ENCODE results near the gene TRMT11.
"Not testable (repeated sequence)": the region's sequence is repeated elsewhere in the genome, so short reads cannot be mapped to it uniquely, and the experiment has no call there.

TRMT11 gene

GRCh38 chr6:125963817-125964216, 22.5 kb upstream of the TRMT11 start:
- Histone ChIP-seq H3K4me3 (ENCODE audit: low read length) (no peak overlapping the region), H3K9me3 (ENCODE audit: low read length) (peaks cover 2% of the 10 kb centered on the region), H3K4me1 (ENCODE audit: insufficient read depth, low read length) (no peaks in the 10 kb centered on the region)

DNA sequence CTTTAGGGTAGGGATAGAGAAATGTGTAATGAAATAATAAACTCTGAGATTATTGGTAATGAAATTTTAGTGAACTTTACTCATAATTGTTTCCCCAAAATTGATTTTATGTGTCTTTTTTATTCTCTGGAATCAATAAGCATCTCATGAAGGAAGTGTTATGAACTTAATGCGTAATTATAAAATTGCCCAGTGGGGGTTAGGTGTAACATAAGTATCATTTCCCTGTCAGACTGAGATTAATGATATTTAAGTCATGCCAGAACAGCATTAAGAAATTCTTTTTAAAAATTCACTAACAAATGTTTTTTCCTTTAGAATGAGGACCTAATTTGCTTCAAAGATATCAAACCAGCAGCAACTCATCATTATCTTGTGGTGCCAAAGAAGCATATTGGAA, 19.8 kb upstream of the TRMT11 start:
- Histone ChIP-seq H3K4me3 (ENCODE audit: low read length) (no peak overlapping the region), H2AFZ (ENCODE audit: low read depth, low read length) (no peak overlapping the region), H3K4me1 (ENCODE audit: insufficient read depth, low read length) (no peaks in the 10 kb centered on the region), H3K9me3 (ENCODE audit: low read length) (peaks cover 2% of the 10 kb centered on the region), H3K36me3 (ENCODE audit: insufficient read depth, low read length) (peaks cover 20% of the 10 kb centered on the region), H3K27me3 (ENCODE audit: insufficient read depth, low read length) (no peaks in the 10 kb centered on the region)

More at GRCh38 chr6:125963817-125964216, 22.5 kb upstream of the TRMT11 start:
- Histone ChIP-seq H3K36me3 (ENCODE audit: insufficient read depth, low read length) (peaks cover 17% of the 10 kb centered on the region), H3K27me3 (ENCODE audit: insufficient read depth, low read length) (no peaks in the 10 kb centered on the region), H2AFZ (ENCODE audit: low read depth, low read length) (no peak overlapping the region)

GRCh38 chr6:125968493-125968892, 17.8 kb upstream of the TRMT11 start:
- H3K27me3 ChIP-seq (ENCODE audit: insufficient read depth, low read length), result no peaks in the 10 kb centered on the region
- H3K36me3 ChIP-seq (ENCODE audit: insufficient read depth, low read length), result peaks cover 22% of the 10 kb centered on the region
- peaks cover 2% of the 10 kb centered on the region for H3K9me3 ChIP-seq (ENCODE audit: low read length)
- no peaks in the 10 kb centered on the region for H3K4me1 ChIP-seq (ENCODE audit: insufficient read depth, low read length)
- H2AFZ ChIP-seq (ENCODE audit: low read depth, low read length), result no peak overlapping the region
- H3K4me3 ChIP-seq (ENCODE audit: low read length), result no peak overlapping the region

GRCh38 chr6:125970760-125971159, 15.6 kb upstream of the TRMT11 start:
- Histone ChIP-seq H3K27me3 (ENCODE audit: insufficient read depth, low read length) (no peaks in the 10 kb centered on the region), H3K36me3 (ENCODE audit: insufficient read depth, low read length) (peaks cover 26% of the 10 kb centered on the region), H2AFZ (ENCODE audit: low read depth, low read length) (no peak overlapping the region), H3K4me1 (ENCODE audit: insufficient read depth, low read length) (no peaks in the 10 kb centered on the region), H3K9me3 (ENCODE audit: low read length) (peaks cover 2% of the 10 kb centered on the region), H3K4me3 (ENCODE audit: low read length) (no peak overlapping the region)

DNA sequence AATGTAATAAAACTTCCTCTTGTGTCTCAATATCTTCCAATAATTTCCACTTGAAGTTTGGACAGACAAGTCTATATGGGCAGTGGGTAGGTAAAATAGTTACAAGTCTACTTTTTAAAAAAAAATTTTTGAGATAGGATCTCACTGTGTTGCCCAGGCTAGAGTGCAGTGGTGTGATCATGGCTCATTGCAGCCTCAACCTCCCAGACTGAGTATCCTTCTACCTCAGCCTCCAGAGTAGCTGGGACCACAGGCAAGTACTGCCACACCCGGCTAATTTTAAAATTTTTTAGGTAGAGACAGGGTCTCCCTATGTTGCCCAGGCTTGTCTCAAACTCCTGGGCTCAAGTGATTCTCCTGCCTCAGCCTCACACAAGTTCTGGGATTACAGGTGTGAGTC, 13.9 kb upstream of the TRMT11 start:
- H2AFZ ChIP-seq (ENCODE audit: low read depth, low read length); H3K4me3 ChIP-seq (ENCODE audit: low read length); H3K4me1 ChIP-seq (ENCODE audit: insufficient read depth, low read length); H3K27me3 ChIP-seq (ENCODE audit: insufficient read depth, low read length); H3K9me3 ChIP-seq (ENCODE audit: low read length): not testable (repeated sequence)
- H3K36me3 ChIP-seq (ENCODE audit: insufficient read depth, low read length), result peaks cover 21% of the 10 kb centered on the region

DNA sequence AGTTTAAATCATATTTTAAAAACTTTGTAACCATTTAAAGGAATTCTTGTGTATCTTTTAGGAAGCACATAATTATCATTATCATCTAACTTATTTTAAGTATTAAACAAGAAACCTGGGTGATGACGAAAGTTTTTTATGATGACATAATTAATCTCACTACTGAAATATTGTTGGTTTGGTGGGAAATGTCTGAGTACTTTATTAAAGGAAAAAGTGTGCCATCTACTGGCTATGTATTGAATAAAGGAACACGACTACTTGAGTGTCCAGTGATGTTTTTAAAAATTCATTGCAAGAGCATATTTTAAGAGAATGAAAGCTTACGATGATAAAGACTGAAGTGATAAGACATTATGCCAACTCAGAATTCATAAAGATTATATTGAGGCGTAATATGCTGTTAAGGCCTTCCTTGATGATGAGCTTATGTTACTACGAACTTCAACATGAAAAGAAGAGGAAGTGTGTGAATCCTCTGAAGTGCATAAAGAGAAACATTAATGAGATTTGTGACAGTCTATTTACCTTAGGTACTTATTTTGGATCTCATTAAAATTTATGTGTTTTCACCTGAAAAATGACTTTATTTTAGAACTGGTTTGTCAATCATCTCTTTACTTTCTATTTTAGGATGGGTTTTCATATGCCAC, 12.0 kb upstream of the TRMT11 start:
- no peak overlapping the region for H3K4me3 ChIP-seq (ENCODE audit: low read length)
- no peaks in the 10 kb centered on the region for H3K27me3 ChIP-seq (ENCODE audit: insufficient read depth, low read length)
- no peak overlapping the region for H2AFZ ChIP-seq (ENCODE audit: low read depth, low read length)
- peaks cover 8% of the 10 kb centered on the region for H3K36me3 ChIP-seq (ENCODE audit: insufficient read depth, low read length)
- no peaks in the 10 kb centered on the region for H3K9me3 ChIP-seq (ENCODE audit: low read length)
- H3K4me1 ChIP-seq (ENCODE audit: insufficient read depth, low read length), result no peaks in the 10 kb centered on the region

GRCh38 chr6:125979101-125979500, 7.2 kb upstream of the TRMT11 start:
- Histone ChIP-seq H2AFZ (ENCODE audit: low read depth, low read length) (no peak overlapping the region), H3K9me3 (ENCODE audit: low read length) (no peaks in the 10 kb centered on the region), H3K27me3 (ENCODE audit: insufficient read depth, low read length) (no peaks in the 10 kb centered on the region), H3K4me1 (ENCODE audit: insufficient read depth, low read length) (no peaks in the 10 kb centered on the region), H3K4me3 (ENCODE audit: low read length) (no peak overlapping the region), H3K36me3 (ENCODE audit: insufficient read depth, low read length) (peaks cover 4% of the 10 kb centered on the region)

GRCh38 chr6:125981571-125982185, 4.7 kb upstream of the TRMT11 start:
- Histone ChIP-seq H3K36me3 (ENCODE audit: insufficient read depth, low read length) (no peaks in the 10 kb centered on the region), H2AFZ (ENCODE audit: low read depth, low read length) (no peak overlapping the region), H3K4me3 (ENCODE audit: low read length) (no peak overlapping the region), H3K9me3 (ENCODE audit: low read length) (no peaks in the 10 kb centered on the region), H3K4me1 (ENCODE audit: insufficient read depth, low read length) (peaks cover 6% of the 10 kb centered on the region), H3K27me3 (ENCODE audit: insufficient read depth, low read length) (no peaks in the 10 kb centered on the region)

GRCh38 chr6:125983246-125983945, 2.9 kb upstream of the TRMT11 start:
- H3K9me3 ChIP-seq (ENCODE audit: low read length), result peaks cover 2% of the 10 kb centered on the region
- H3K4me3 ChIP-seq (ENCODE audit: low read length), result no peak overlapping the region
- H3K4me1 ChIP-seq (ENCODE audit: insufficient read depth, low read length), result peaks cover 6% of the 10 kb centered on the region
- no peaks in the 10 kb centered on the region for H3K27me3 ChIP-seq (ENCODE audit: insufficient read depth, low read length)
- no peak overlapping the region for H2AFZ ChIP-seq (ENCODE audit: low read depth, low read length)
- no peaks in the 10 kb centered on the region for H3K36me3 ChIP-seq (ENCODE audit: insufficient read depth, low read length)

GRCh38 chr6:125984311-125984710, 2.0 kb upstream of the TRMT11 start:
- no peak overlapping the region for H2AFZ ChIP-seq (ENCODE audit: low read depth, low read length)

GRCh38 chr6:125985522-125985921, 818 bp upstream of the TRMT11 start:
- peaks cover 6% of the 10 kb centered on the region for H3K4me1 ChIP-seq (ENCODE audit: insufficient read depth, low read length)
- H3K9me3 ChIP-seq (ENCODE audit: low read length), result peaks cover 2% of the 10 kb centered on the region
- H2AFZ ChIP-seq (ENCODE audit: low read depth, low read length), result peak overlapping the region; percentile 86
- H3K4me3 ChIP-seq (ENCODE audit: low read length), result peak overlapping the region; percentile 69
- no peaks in the 10 kb centered on the region for H3K27me3 ChIP-seq (ENCODE audit: insufficient read depth, low read length)
- H3K36me3 ChIP-seq (ENCODE audit: insufficient read depth, low read length), result no peaks in the 10 kb centered on the region

More at GRCh38 chr6:125984311-125984710, 2.0 kb upstream of the TRMT11 start:
- Histone ChIP-seq H3K36me3 (ENCODE audit: insufficient read depth, low read length) (no peaks in the 10 kb centered on the region), H3K27me3 (ENCODE audit: insufficient read depth, low read length) (no peaks in the 10 kb centered on the region), H3K9me3 (ENCODE audit: low read length) (peaks cover 2% of the 10 kb centered on the region), H3K4me3 (ENCODE audit: low read length) (no peak overlapping the region), H3K4me1 (ENCODE audit: insufficient read depth, low read length) (peaks cover 6% of the 10 kb centered on the region)

DNA sequence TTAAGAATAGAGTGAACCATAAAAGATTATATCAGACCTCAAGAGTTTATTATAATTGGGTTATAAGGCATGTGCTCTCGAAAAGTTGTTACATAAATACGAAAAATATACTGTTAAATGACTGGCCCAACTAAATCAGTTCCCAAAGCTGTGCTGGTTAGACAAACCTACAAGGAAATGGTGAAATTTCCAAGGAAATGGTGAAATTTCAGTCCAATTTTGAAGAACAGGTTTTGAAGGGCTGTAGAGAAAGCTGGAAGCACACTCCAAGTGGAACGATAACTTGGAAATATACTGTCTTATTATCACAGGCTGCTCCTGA, 400 bp upstream of the TRMT11 start:
- H3K9me3 ChIP-seq (ENCODE audit: low read length), result peaks cover 2% of the 10 kb centered on the region
- H2AFZ ChIP-seq (ENCODE audit: low read depth, low read length), result peak overlapping the region; percentile 86
- peak overlapping the region; percentile 69 for H3K4me3 ChIP-seq (ENCODE audit: low read length)
- no peaks in the 10 kb centered on the region for H3K36me3 ChIP-seq (ENCODE audit: insufficient read depth, low read length)
- peaks cover 6% of the 10 kb centered on the region for H3K4me1 ChIP-seq (ENCODE audit: insufficient read depth, low read length)
- H3K27me3 ChIP-seq (ENCODE audit: insufficient read depth, low read length), result no peaks in the 10 kb centered on the region

DNA sequence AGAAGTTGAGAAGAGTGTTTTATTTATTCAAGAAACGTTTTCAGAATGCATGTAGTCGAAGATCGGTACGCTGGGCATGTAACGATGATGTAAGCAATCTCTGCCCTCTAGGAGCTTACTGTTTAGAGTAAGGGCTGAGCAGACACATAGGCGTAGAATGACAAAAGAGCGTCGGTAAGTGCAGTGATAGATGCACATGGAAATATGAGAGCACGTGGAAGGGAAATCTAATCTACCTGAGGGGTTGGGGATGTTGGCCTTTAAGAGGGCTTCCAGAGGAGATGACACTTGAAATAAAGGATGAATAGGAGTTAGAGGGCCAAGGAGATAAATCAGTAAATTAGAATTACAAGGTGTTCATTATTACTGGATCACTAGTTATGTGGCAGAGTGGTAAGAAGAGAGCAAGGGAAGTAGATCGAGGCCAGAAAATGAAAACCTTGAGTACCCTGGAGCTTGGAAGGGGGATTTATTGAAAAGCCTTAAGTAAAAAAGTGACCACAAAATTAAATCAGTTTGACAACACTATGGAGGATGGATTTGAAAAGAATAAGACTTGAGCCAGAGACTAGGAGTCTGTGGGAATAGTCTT, 782 bp downstream of the TRMT11 start:
- H3K27me3 ChIP-seq (ENCODE audit: insufficient read depth, low read length), result no peaks in the 10 kb centered on the region
- H2AFZ ChIP-seq (ENCODE audit: low read depth, low read length), result peak overlapping the region; percentile 86
- peaks cover 6% of the 10 kb centered on the region for H3K4me1 ChIP-seq (ENCODE audit: insufficient read depth, low read length)

More for the DNA sequence above, 782 bp downstream of the TRMT11 start:
- Histone ChIP-seq H3K9me3 (ENCODE audit: low read length) (peaks cover 2% of the 10 kb centered on the region), H3K4me3 (ENCODE audit: low read length) (peak overlapping the region; percentile 69), H3K36me3 (ENCODE audit: insufficient read depth, low read length) (no peaks in the 10 kb centered on the region)
